PC-9 (cell line): ENCODE measurements around the gene SMCO1. TPM values are rescaled to one million over a fixed set of nuclear protein-coding genes. Genes with fewer than 3 reads are reported as not detected.
"Not testable (repeated sequence)": the region's sequence is repeated elsewhere in the genome, so short reads cannot be mapped to it uniquely, and the experiment has no call there.

Experiments
- BruUV-seq: library from RNA; stranded (reverse); fragments of 400-500 nt; replicated peaks from 2 replicates; lab custom pipeline; 2021; lab: Mats Ljungman, UMichigan
- CTCF ChIA-PET: fragments of 300-600 bp; sonication (Branson Sonifier 250); formaldehyde crosslinking; loops from one replicate; lab custom pipeline; 2022; ENCODE audit warnings: antibody characterized with exemption; lab: Charles Lee
- POLR2A ChIA-PET: fragments of 300-600 bp; sonication (Branson Sonifier 250); formaldehyde crosslinking; loops from one replicate; lab custom pipeline; 2022; ENCODE audit warnings: antibody characterized with exemption; ENCODE audit not compliant: unreplicated experiment; lab: Charles Lee
- DNase-seq, 2 experiments: peaks; one replicate each; pipeline versions ENCODE4 v3.0.0 to v3.0.0-alpha.2; 2015 to 2022; ENCODE audit warnings: mixed read lengths in 1 of 2
- H2AFZ ChIP-seq: fragments of 200-600 bp; sonication (generic); 2 replicates; pipeline ENCODE4 v1.8.1; 2017; ENCODE audit warnings: antibody characterized with exemption
- H3F3A ChIP-seq: fragments of 200-600 bp; sonication (generic); 2 replicates; pipeline ENCODE4 v1.8.1; 2017; ENCODE audit warnings: antibody characterized with exemption, mild to moderate bottlenecking, low read depth; ENCODE audit not compliant: insufficient read depth
- H3K27ac ChIP-seq: fragments of 200-600 bp; sonication (generic); 2 replicates; pipeline ENCODE4 v1.6.1; 2016; ENCODE audit warnings: mixed run types
- H3K27me3 ChIP-seq: fragments of 200-600 bp; sonication (generic); 2 replicates; pipeline ENCODE4 v1.6.1; 2016; ENCODE audit warnings: low read depth, mixed run types; ENCODE audit not compliant: insufficient read depth
- H3K36me3 ChIP-seq: fragments of 200-600 bp; sonication (generic); 2 replicates; pipeline ENCODE4 v1.6.1; 2016; ENCODE audit warnings: low read depth, mixed run types
- H3K4me1 ChIP-seq: fragments of 200-600 bp; sonication (generic); replicated peaks from 2 replicates; pipeline ENCODE4 v1.6.1; 2016; ENCODE audit warnings: mixed run types; ENCODE audit not compliant: insufficient read depth
- H3K4me2 ChIP-seq: fragments of 200-600 bp; sonication (generic); 2 replicates; pipeline ENCODE4 v1.6.1; 2017; ENCODE audit warnings: mixed run types
- H3K4me3 ChIP-seq: fragments of 200-600 bp; sonication (generic); 2 replicates; pipeline ENCODE4 v1.6.1; 2016; ENCODE audit warnings: mixed run types
- H3K79me2 ChIP-seq: fragments of 200-600 bp; sonication (generic); 2 replicates; pipeline ENCODE4 v1.6.1; 2017; ENCODE audit warnings: low read depth, mixed run types
- H3K9me2 ChIP-seq: fragments of 200-600 bp; sonication (generic); 2 replicates; pipeline ENCODE4 v1.8.1; 2017; ENCODE audit warnings: mild to moderate bottlenecking; ENCODE audit not compliant: insufficient read depth
- H3K9me3 ChIP-seq: fragments of 200-600 bp; sonication (generic); 2 replicates; pipeline ENCODE4 v1.8.1; 2016; ENCODE audit warnings: low read depth; ENCODE audit not compliant: insufficient read depth
- H4K20me1 ChIP-seq: fragments of 200-600 bp; sonication (generic); 2 replicates; pipeline ENCODE4 v1.8.1; 2017; ENCODE audit not compliant: insufficient read depth
- CTCF ChIP-seq: fragments of 200-600 bp; sonication (generic); conservative IDR thresholded peaks from 2 replicates; pipeline ENCODE4 v1.6.1; 2017; ENCODE audit warnings: mixed run types, antibody characterized with exemption, mild to moderate bottlenecking, moderate library complexity
- EZH2 ChIP-seq: fragments of 200-600 bp; sonication (generic); IDR thresholded peaks from 2 replicates; pipeline ENCODE4 v1.8.0; 2017; ENCODE audit warnings: antibody characterized with exemption, low read depth
- intact Hi-C: fragments of 100-400 bp; cut with micrococcal nuclease; formaldehyde crosslinking; loops from one replicate; pipeline ENCODE4 v1.10.0; 2022; ENCODE audit not compliant: unreplicated experiment
- total RNA-seq: library from RNA; stranded (reverse); gene quantifications from 2 replicates; pipeline ENCODE4 v1.2.3, GENCODE V29; 2021

The SMCO1 gene
- total RNA-seq, 1 experiment from 2014 or later = not detected

DNA sequence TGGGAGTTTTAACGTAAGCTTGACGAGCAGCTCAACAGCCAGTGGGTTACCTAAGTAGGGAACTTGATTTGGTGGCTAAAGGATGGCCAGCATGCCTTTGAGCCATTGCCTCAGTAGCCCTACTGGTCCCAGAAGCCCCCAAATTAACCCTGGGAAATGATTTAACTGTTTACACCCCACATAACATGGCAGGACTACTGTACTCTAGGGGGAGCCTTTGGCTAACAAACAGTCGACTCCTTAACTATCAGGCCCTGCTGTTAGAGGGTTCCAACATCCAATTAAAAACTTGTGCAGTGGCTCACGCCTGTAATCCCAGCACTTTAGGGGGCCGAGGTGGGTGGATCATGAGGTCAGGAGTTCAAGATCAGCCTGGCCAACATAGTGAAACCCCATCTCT lies 9.4 kb upstream of the SMCO1 start:
- H3K9me2 ChIP-seq = no peaks in the 10 kb centered on the region
- DNase-seq = no peak
- no peaks in the 10 kb centered on the region for H3K4me1 ChIP-seq
- H4K20me1 ChIP-seq = no peaks in the 10 kb centered on the region
- no peak overlapping the region for H3K4me2 ChIP-seq
- intact Hi-C loops = loop anchor here (10.0 kb wide), 2 partner anchors 420 to 660 kb away; partner anchors contain the start of gene NCBP2
- H3K36me3 ChIP-seq = no peaks in the 10 kb centered on the region
- POLR2A ChIA-PET = interaction anchor here (0.6 kb wide), 1 partner anchor 563 kb away, joined by 20 read pairs; no protein-coding TSS in a partner anchor
- H3K4me3 ChIP-seq = no peak overlapping the region
- H3K27me3 ChIP-seq = no peaks in the 10 kb centered on the region
- no peaks in the 10 kb centered on the region for H3F3A ChIP-seq
- CTCF ChIA-PET = interaction anchor here (0.6 kb wide), 1 partner anchor 107 kb away, joined by 4 read pairs; no protein-coding TSS in a partner anchor
- no peak for TF ChIP-seq EZH2
- peak; percentile 53 for TF ChIP-seq CTCF
- no peak overlapping the region for H3K27ac ChIP-seq
- no TSS peak for BruUV-seq
- H2AFZ ChIP-seq = no peak overlapping the region
- peaks cover 7% of the 10 kb centered on the region for H3K9me3 ChIP-seq
- no peaks in the 10 kb centered on the region for H3K79me2 ChIP-seq

DNA sequence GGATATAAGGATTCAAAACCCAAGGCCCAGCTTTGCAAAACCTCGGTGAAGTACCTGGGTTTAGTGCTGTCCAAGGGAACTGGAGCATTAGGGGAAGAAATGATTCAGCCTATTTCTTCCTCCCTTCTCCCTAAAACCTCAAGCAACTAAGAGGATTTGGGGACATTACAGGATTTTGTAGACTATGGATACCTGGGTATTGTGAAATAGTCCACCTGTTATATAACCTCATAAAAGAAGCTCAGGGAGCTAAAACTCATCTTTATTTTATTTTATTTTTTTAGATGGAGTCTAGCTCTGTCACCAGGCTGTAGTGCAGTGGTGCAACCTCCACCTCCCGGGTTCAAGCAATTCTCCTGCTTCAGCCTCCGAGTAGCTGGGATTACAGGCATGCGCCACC lies 8.7 kb upstream of the SMCO1 start:
- Histone ChIP-seq H3K4me1 (no peaks in the 10 kb centered on the region), H3K27me3 (no peaks in the 10 kb centered on the region), H3K27ac (no peak overlapping the region), H3K9me3 (peaks cover 10% of the 10 kb centered on the region), H3K9me2 (no peaks in the 10 kb centered on the region), H3K4me3 (no peak overlapping the region), H3K36me3 (no peaks in the 10 kb centered on the region), H3K79me2 (no peaks in the 10 kb centered on the region), H2AFZ (no peak overlapping the region), H3F3A (no peaks in the 10 kb centered on the region), H3K4me2 (no peak overlapping the region), H4K20me1 (no peaks in the 10 kb centered on the region)
- ChIA-PET POLR2A (interaction anchor here (0.7 kb wide), 1 partner anchor 507 kb away, joined by 3 read pairs; no protein-coding TSS in a partner anchor), CTCF (interaction anchor here (0.5 to 1.4 kb wide), 4 partner anchors 38 to 221 kb away, joined by 4 to 13 read pairs (median 6); no protein-coding TSS in a partner anchor)
- no peak for DNase-seq
- intact Hi-C loops = loop anchor here (10.0 kb wide), 2 partner anchors 421 to 661 kb away; partner anchors contain the start of gene NCBP2
- BruUV-seq = no TSS peak
- no peak for TF ChIP-seq CTCF
- no peak for TF ChIP-seq EZH2

- H3K79me2 ChIP-seq, H3K36me3 ChIP-seq, H3K27ac ChIP-seq, H4K20me1 ChIP-seq, H3K4me3 ChIP-seq, CTCF ChIA-PET, H3K9me2 ChIP-seq, DNase-seq, H3K4me1 ChIP-seq, BruUV-seq, H3K27me3 ChIP-seq, H3F3A ChIP-seq, H3K4me2 ChIP-seq, H2AFZ ChIP-seq: not testable (repeated sequence)
- POLR2A ChIA-PET = interaction anchor here (0.6 kb wide), 1 partner anchor 53 kb away, joined by 12 read pairs; no protein-coding TSS in a partner anchor
- peaks cover 10% of the 10 kb centered on the region for H3K9me3 ChIP-seq
- intact Hi-C loops = loop anchor here (10.0 kb wide), 2 partner anchors 424 to 664 kb away; partner anchors contain the start of gene NCBP2
These were observed 6.1 kb upstream of the SMCO1 start for GRCh38 chr3:196521291-196521690.
